HG03060 (cell line): ENCODE measurements around the gene AMIGO2.

Experiments
- ATAC-seq: cut with Tn5 transposase; IDR thresholded peaks from one replicate; pipeline ENCODE4 v1.9.1; 2021; ENCODE audit warnings: low read depth, moderate number of reproducible peaks; ENCODE audit not compliant: unreplicated experiment

AMIGO2 gene

GRCh38 chr12:47038270-47038748 lies 41.5 kb downstream of the AMIGO2 start:
- ATAC-seq: peak; percentile 49

- ATAC-seq: no peak
These were observed 44.3 kb downstream of the AMIGO2 start for GRCh38 chr12:47035484-47035883.

GRCh38 chr12:47034661-47035060 lies 45.1 kb downstream of the AMIGO2 start:
- no peak for ATAC-seq

GRCh38 chr12:47033789-47034555 lies 45.8 kb downstream of the AMIGO2 start:
- no peak for ATAC-seq

GRCh38 chr12:47033081-47033480 lies 46.7 kb downstream of the AMIGO2 start:
- ATAC-seq: no peak

- no peak for ATAC-seq
These were observed 47.1 kb downstream of the AMIGO2 start for GRCh38 chr12:47032644-47033043.

GRCh38 chr12:47029903-47030302 lies 49.9 kb downstream of the AMIGO2 start:
- no peak for ATAC-seq

- no peak for ATAC-seq
These were observed 50.6 kb downstream of the AMIGO2 start for GRCh38 chr12:47028981-47029708.

- ATAC-seq: no peak
These were observed 51.6 kb downstream of the AMIGO2 start for GRCh38 chr12:47028186-47028585.
